Esophagus squamous epithelium (tissue), 4 donors: ENCODE data around the gene KPNA6.

Experiments
- POLR2A ChIP-seq, 4 donors: fragments of 450-650 bp; IDR thresholded peaks; one replicate each; pipeline ENCODE4 v1.6.1; 2017; ENCODE audit warnings: antibody characterized with exemption in 4 of 4, mild to moderate bottlenecking in 4 of 4, moderate library complexity in 3 of 4
- TF ChIP-seq, protein P1 (sequence below), 6 experiments: fragments of 450-650 bp in 4 of 6; fragments of 200-600 bp in 2 of 6; sonication (generic) in 2 of 6; IDR thresholded peaks; one replicate each; pipeline ENCODE4 v1.5.1; 2016 to 2019; ENCODE audit warnings: antibody characterized with exemption in 6 of 6, mild to moderate bottlenecking in 4 of 6, moderate library complexity in 4 of 6

DNA sequence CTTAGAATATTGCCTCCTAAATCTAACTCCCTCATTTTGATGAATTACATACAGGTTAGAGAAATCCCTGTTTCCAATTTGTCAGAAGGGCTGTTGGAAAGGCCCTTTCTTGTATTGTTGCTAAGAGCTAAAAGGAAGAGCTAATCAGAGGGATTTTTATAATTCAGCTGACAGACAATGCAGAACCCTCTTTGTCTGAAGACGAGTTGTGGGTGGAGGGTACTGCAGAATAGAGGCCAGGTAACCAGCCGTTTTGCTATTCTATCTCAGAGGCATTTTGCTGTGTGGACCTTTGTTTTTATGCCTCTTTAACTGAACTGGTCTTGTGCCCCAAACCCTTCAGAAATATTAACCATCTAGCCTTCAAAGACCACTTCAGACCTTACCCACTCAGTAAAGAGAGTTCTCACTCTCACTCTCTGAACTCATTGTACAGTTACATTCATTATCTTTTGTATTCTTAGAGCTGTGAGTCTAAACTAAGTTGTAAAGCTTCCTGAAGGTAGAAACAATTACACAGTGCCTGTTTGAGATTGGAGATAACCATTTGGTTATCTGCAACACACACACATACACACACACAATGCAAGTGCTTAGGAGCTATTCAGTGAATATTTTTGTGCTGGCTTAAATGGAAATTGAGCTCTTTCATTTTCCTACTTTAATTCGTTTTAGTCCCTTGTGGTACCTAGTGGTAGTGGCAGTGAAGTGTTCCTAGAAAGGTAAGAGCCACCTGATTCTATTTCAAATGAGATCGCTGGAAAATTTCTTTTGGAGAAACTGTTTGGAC lies 19.7 kb downstream of the KPNA6 start:
- TF ChIP-seq, protein P1, sequence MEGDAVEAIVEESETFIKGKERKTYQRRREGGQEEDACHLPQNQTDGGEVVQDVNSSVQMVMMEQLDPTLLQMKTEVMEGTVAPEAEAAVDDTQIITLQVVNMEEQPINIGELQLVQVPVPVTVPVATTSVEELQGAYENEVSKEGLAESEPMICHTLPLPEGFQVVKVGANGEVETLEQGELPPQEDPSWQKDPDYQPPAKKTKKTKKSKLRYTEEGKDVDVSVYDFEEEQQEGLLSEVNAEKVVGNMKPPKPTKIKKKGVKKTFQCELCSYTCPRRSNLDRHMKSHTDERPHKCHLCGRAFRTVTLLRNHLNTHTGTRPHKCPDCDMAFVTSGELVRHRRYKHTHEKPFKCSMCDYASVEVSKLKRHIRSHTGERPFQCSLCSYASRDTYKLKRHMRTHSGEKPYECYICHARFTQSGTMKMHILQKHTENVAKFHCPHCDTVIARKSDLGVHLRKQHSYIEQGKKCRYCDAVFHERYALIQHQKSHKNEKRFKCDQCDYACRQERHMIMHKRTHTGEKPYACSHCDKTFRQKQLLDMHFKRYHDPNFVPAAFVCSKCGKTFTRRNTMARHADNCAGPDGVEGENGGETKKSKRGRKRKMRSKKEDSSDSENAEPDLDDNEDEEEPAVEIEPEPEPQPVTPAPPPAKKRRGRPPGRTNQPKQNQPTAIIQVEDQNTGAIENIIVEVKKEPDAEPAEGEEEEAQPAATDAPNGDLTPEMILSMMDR (IDR thresholded peaks at IDR 0.05) = peak in 1 of 6 experiments; percentile 34
- TF ChIP-seq POLR2A (IDR thresholded peaks at IDR 0.05) = no peak
